Measurements from ENCODE around the gene MAPK14. TPM values are rescaled to one million over a fixed set of nuclear protein-coding genes. Genes with fewer than 3 reads are reported as not detected.
"Not testable (repeated sequence)": the region's sequence is repeated elsewhere in the genome, so short reads cannot be mapped to it uniquely, and the experiment has no call there.

MAPK14 gene
- total RNA-seq, 1 donor from 2014 or later, result 67.6 TPM

GRCh38 chr6:36064770-36065396 is 37.3 kb downstream of the MAPK14 start:
- intact Hi-C loops (cut with DNase I), result no loop called here
- ATAC-seq (no peak), DNase-seq (ENCODE audit: low spot score) (no peak)

- DNase-seq (ENCODE audit: low spot score) (no peak), ATAC-seq (no peak)
- intact Hi-C loops (cut with DNase I), result no loop called here
Observed at GRCh38 chr6:36065916-36066315, 38.3 kb downstream of the MAPK14 start.

- no peak for DNase-seq (ENCODE audit: low spot score)
- ATAC-seq, result no peak
- intact Hi-C loops (cut with DNase I), result no loop called here
Observed at GRCh38 chr6:36066817-36067216, 39.2 kb downstream of the MAPK14 start.

GRCh38 chr6:36067374-36068011 is 39.9 kb downstream of the MAPK14 start:
- DNase-seq (ENCODE audit: low spot score) (no peak), ATAC-seq (no peak)
- intact Hi-C loops (cut with DNase I), result no loop called here

- intact Hi-C loops (cut with DNase I), result no loop called here
- ATAC-seq, result no peak
- no peak for DNase-seq (ENCODE audit: low spot score)
Observed at GRCh38 chr6:36068012-36068392, 40.4 kb downstream of the MAPK14 start.

GRCh38 chr6:36068586-36068985 is 41.0 kb downstream of the MAPK14 start:
- DNase-seq (ENCODE audit: low spot score) (no peak), ATAC-seq (no peak)
- intact Hi-C loops (cut with DNase I), result no loop called here

- intact Hi-C loops (cut with DNase I), result no loop called here
- DNase-seq (ENCODE audit: low spot score), result no peak
- no peak for ATAC-seq
Observed at GRCh38 chr6:36069573-36069972, 42.0 kb downstream of the MAPK14 start.

- intact Hi-C loops (cut with DNase I), result no loop called here
- ATAC-seq, result no peak
Observed at GRCh38 chr6:36070252-36070651, 42.6 kb downstream of the MAPK14 start.

GRCh38 chr6:36071281-36071680 is 43.7 kb downstream of the MAPK14 start:
- ATAC-seq, result no peak
- intact Hi-C loops (cut with DNase I), result no loop called here

More at GRCh38 chr6:36070252-36070651, 42.6 kb downstream of the MAPK14 start:
- no peak for DNase-seq (ENCODE audit: low spot score)

GRCh38 chr6:36071714-36072113 is 44.1 kb downstream of the MAPK14 start:
- no peak for ATAC-seq
- no peak for DNase-seq (ENCODE audit: low spot score)
- intact Hi-C loops (cut with DNase I), result no loop called here

More at GRCh38 chr6:36071281-36071680, 43.7 kb downstream of the MAPK14 start:
- no peak for DNase-seq (ENCODE audit: low spot score)

- intact Hi-C loops (cut with DNase I), result no loop called here
- ATAC-seq, result no peak
- DNase-seq (ENCODE audit: low spot score), result no peak
Observed at GRCh38 chr6:36072681-36073080, 45.1 kb downstream of the MAPK14 start.

GRCh38 chr6:36073587-36073986 is 46.0 kb downstream of the MAPK14 start:
- ATAC-seq (no peak), DNase-seq (ENCODE audit: low spot score) (no peak)
- intact Hi-C loops (cut with DNase I), result no loop called here

GRCh38 chr6:36075656-36076055 is 48.0 kb downstream of the MAPK14 start:
- intact Hi-C loops (cut with DNase I), result no loop called here
- ATAC-seq (no peak), DNase-seq (ENCODE audit: low spot score) (no peak)

- intact Hi-C loops (cut with DNase I), result no loop called here
- no peak for ATAC-seq
- DNase-seq (ENCODE audit: low spot score), result no peak
Observed at GRCh38 chr6:36076178-36077063, 48.8 kb downstream of the MAPK14 start.

GRCh38 chr6:36078159-36078558 is 50.6 kb downstream of the MAPK14 start:
- no peak for ATAC-seq
- intact Hi-C loops (cut with DNase I), result no loop called here
- DNase-seq (ENCODE audit: low spot score), result no peak

- ATAC-seq (no peak), DNase-seq (ENCODE audit: low spot score) (no peak)
- intact Hi-C loops (cut with DNase I), result no loop called here
Observed at GRCh38 chr6:36079601-36080000, 52.0 kb downstream of the MAPK14 start.

GRCh38 chr6:36082318-36082717 is 54.7 kb downstream of the MAPK14 start:
- no peak for ATAC-seq
- intact Hi-C loops (cut with DNase I), result no loop called here
- DNase-seq (ENCODE audit: low spot score), result no peak

- intact Hi-C loops (cut with DNase I), result no loop called here
- no peak for ATAC-seq
- DNase-seq (ENCODE audit: low spot score), result no peak
Observed at GRCh38 chr6:36083446-36083845, 55.8 kb downstream of the MAPK14 start.

GRCh38 chr6:36088204-36088603 is 60.6 kb downstream of the MAPK14 start:
- DNase-seq (ENCODE audit: low spot score); ATAC-seq; intact Hi-C loops (cut with DNase I): not testable (repeated sequence)

- no peak for ATAC-seq
- intact Hi-C loops (cut with DNase I), result no loop called here
Observed at GRCh38 chr6:36089048-36089447, 61.4 kb downstream of the MAPK14 start.

More at GRCh38 chr6:36089048-36089447, 61.4 kb downstream of the MAPK14 start:
- DNase-seq (ENCODE audit: low spot score), result no peak

Data from sciatic nerve (tissue), 2 donors.